GM23338 (cell line): ENCODE data around the gene RAPGEF3. TPM values are rescaled to one million over a fixed set of nuclear protein-coding genes. Genes with fewer than 3 reads are reported as not detected.

Experiments
- CREB1 ChIP-seq: fragments of 250-450 bp; sonication (Bioruptor Pico); IDR thresholded peaks from 2 replicates; pipeline ENCODE4 v1.5.0; 2020; ENCODE audit warnings: low read depth, mild to moderate bottlenecking, moderate library complexity
- EZH2 ChIP-seq: fragments of 200-600 bp; sonication (generic); IDR thresholded peaks from one replicate; pipeline ENCODE4 v1.8.0; 2017; ENCODE audit warnings: antibody characterized with exemption, mild to moderate bottlenecking, low read depth; ENCODE audit not compliant: unreplicated experiment
- EZH2phosphoT487 ChIP-seq: fragments of 200-600 bp; sonication (generic); IDR thresholded peaks from one replicate; pipeline ENCODE4 v1.8.1; 2018; ENCODE audit warnings: antibody characterized with exemption; ENCODE audit not compliant: unreplicated experiment
- JUNB ChIP-seq: IDR thresholded peaks from one replicate; pipeline ENCODE4 v1.6.1; 2016; ENCODE audit warnings: antibody characterized with exemption; ENCODE audit not compliant: unreplicated experiment
- NANOG ChIP-seq: IDR thresholded peaks from 2 replicates; pipeline ENCODE4 v1.6.1; 2016; ENCODE audit warnings: antibody characterized with exemption, borderline replicate concordance
- POLR2AphosphoS5 ChIP-seq: IDR thresholded peaks from 2 replicates; pipeline ENCODE4 v1.6.1; 2016; ENCODE audit warnings: antibody characterized with exemption, low read depth
- STAT1 ChIP-seq: IDR thresholded peaks from one replicate; pipeline ENCODE4 v1.6.1; 2016; ENCODE audit warnings: antibody characterized with exemption; ENCODE audit not compliant: unreplicated experiment
- ZNF331 ChIP-seq: fragments of 250-450 bp; sonication (Bioruptor Pico); IDR thresholded peaks from 2 replicates; pipeline ENCODE4 v1.5.0; 2020; ENCODE audit warnings: low read depth, mild to moderate bottlenecking, moderate library complexity
- polyA plus RNA-seq: library from polyadenylated mRNA; unstranded; fragments of >200 nt; fragmentation: Nextera tagmentation; extraction: Ambion mirVana; gene quantifications from 2 replicates; pipeline ENCODE4 v1.2.1, GENCODE V29; 2016
- total RNA-seq: library from RNA; depleted of rRNA; stranded (reverse); fragments of >200 nt; shearing (Covaris generic); gene quantifications from 2 replicates; pipeline ENCODE4 v1.2.3, GENCODE V29; 2014
- TF ChIP-seq, protein P1 (sequence below): fragments of 250-450 bp; sonication (Bioruptor Pico); IDR thresholded peaks from 2 replicates; pipeline ENCODE4 v1.5.0; 2020; ENCODE audit warnings: mild to moderate bottlenecking, moderate library complexity
- TF ChIP-seq, protein P2 (sequence below), 2 experiments: fragments of 200-600 bp in 1 of 2; sonication (generic) in 1 of 2; conservative IDR thresholded peaks; 2 replicates each; pipeline versions ENCODE4 v1.5.1 to v1.6.1; 2016 to 2017; ENCODE audit warnings: antibody characterized with exemption in 2 of 2, low read depth in 2 of 2, mild to moderate bottlenecking in 2 of 2, moderate library complexity in 1 of 2

RAPGEF3 gene
- total and polyA plus RNA-seq, 2 experiments from 2014 or later, result 2.3 to 11.8 TPM

DNA sequence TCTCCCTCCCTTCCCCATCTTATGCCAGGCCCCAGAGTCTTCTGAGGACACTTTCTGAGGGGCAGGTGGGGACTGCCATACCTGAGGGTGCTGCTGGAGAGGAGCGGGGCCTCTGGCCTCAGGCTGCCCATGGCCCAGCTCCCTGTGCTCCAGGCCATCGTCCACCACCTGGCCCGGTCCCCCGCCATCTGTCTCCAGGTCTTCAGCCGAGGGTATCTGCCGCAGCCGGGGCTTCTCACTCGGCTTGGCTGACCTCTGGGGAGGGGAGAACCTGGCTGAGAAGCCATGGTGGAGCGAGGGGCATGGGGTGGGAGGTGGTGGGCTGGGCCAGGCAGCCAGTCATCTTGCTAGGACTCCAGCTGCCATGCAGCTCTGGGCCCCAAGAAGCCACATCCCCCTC lies 36.0 kb upstream of the RAPGEF3 start (continued):
- TF ChIP-seq, protein P1, sequence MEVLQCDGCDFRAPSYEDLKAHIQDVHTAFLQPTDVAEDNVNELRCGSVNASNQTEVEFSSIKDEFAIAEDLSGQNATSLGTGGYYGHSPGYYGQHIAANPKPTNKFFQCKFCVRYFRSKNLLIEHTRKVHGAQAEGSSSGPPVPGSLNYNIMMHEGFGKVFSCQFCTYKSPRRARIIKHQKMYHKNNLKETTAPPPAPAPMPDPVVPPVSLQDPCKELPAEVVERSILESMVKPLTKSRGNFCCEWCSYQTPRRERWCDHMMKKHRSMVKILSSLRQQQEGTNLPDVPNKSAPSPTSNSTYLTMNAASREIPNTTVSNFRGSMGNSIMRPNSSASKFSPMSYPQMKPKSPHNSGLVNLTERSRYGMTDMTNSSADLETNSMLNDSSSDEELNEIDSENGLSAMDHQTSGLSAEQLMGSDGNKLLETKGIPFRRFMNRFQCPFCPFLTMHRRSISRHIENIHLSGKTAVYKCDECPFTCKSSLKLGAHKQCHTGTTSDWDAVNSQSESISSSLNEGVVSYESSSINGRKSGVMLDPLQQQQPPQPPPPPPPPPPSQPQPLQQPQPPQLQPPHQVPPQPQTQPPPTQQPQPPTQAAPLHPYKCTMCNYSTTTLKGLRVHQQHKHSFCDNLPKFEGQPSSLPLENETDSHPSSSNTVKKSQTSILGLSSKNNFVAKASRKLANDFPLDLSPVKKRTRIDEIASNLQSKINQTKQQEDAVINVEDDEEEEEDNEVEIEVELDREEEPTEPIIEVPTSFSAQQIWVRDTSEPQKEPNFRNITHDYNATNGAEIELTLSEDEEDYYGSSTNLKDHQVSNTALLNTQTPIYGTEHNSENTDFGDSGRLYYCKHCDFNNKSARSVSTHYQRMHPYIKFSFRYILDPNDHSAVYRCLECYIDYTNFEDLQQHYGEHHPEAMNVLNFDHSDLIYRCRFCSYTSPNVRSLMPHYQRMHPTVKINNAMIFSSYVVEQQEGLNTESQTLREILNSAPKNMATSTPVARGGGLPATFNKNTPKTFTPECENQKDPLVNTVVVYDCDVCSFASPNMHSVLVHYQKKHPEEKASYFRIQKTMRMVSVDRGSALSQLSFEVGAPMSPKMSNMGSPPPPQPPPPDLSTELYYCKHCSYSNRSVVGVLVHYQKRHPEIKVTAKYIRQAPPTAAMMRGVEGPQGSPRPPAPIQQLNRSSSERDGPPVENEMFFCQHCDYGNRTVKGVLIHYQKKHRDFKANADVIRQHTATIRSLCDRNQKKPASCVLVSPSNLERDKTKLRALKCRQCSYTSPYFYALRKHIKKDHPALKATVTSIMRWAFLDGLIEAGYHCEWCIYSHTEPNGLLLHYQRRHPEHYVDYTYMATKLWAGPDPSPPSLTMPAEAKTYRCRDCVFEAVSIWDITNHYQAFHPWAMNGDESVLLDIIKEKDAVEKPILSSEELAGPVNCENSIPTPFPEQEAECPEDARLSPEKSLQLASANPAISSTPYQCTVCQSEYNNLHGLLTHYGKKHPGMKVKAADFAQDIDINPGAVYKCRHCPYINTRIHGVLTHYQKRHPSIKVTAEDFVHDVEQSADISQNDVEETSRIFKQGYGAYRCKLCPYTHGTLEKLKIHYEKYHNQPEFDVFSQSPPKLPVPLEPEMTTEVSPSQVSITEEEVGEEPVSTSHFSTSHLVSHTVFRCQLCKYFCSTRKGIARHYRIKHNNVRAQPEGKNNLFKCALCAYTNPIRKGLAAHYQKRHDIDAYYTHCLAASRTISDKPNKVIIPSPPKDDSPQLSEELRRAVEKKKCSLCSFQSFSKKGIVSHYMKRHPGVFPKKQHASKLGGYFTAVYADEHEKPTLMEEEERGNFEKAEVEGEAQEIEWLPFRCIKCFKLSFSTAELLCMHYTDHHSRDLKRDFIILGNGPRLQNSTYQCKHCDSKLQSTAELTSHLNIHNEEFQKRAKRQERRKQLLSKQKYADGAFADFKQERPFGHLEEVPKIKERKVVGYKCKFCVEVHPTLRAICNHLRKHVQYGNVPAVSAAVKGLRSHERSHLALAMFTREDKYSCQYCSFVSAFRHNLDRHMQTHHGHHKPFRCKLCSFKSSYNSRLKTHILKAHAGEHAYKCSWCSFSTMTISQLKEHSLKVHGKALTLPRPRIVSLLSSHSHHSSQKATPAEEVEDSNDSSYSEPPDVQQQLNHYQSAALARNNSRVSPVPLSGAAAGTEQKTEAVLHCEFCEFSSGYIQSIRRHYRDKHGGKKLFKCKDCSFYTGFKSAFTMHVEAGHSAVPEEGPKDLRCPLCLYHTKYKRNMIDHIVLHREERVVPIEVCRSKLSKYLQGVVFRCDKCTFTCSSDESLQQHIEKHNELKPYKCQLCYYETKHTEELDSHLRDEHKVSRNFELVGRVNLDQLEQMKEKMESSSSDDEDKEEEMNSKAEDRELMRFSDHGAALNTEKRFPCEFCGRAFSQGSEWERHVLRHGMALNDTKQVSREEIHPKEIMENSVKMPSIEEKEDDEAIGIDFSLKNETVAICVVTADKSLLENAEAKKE (CRISPR knock-in tag), result no peak
- no peak for TF ChIP-seq NANOG
- no peak for TF ChIP-seq EZH2phosphoT487
- no peak for TF ChIP-seq CREB1 (CRISPR knock-in tag)
- TF ChIP-seq POLR2AphosphoS5, result no peak
- TF ChIP-seq JUNB, result no peak
- TF ChIP-seq STAT1, result no peak
- TF ChIP-seq EZH2, result no peak
- TF ChIP-seq, protein P2, sequence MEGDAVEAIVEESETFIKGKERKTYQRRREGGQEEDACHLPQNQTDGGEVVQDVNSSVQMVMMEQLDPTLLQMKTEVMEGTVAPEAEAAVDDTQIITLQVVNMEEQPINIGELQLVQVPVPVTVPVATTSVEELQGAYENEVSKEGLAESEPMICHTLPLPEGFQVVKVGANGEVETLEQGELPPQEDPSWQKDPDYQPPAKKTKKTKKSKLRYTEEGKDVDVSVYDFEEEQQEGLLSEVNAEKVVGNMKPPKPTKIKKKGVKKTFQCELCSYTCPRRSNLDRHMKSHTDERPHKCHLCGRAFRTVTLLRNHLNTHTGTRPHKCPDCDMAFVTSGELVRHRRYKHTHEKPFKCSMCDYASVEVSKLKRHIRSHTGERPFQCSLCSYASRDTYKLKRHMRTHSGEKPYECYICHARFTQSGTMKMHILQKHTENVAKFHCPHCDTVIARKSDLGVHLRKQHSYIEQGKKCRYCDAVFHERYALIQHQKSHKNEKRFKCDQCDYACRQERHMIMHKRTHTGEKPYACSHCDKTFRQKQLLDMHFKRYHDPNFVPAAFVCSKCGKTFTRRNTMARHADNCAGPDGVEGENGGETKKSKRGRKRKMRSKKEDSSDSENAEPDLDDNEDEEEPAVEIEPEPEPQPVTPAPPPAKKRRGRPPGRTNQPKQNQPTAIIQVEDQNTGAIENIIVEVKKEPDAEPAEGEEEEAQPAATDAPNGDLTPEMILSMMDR (conservative IDR thresholded peaks at IDR 0.05; ENCODE audit: low read depth in 2 of 2), result no peak
- no peak for TF ChIP-seq ZNF331 (CRISPR knock-in tag)
